ENCODE results near the gene AFP.

The AFP gene

GRCh38 chr4:73453701-73454005 lies 17.6 kb downstream of the AFP start:
- Histone ChIP-seq H2AFZ (no peak overlapping the region), H3K36me3 (ENCODE audit: control insufficient read depth, insufficient read depth, low read length) (no peaks in the 10 kb centered on the region), H3K27me3 (ENCODE audit: control insufficient read depth, insufficient read depth, low read length) (no peaks in the 10 kb centered on the region), H3K27ac (no peak overlapping the region), H3K4me3 (ENCODE audit: low read depth, low read length) (no peak overlapping the region), H3K9ac (no peak overlapping the region), H3K9me3 (ENCODE audit: control insufficient read depth, low read length) (no peaks in the 10 kb centered on the region), H3K4me2 (ENCODE audit: low read length) (no peak overlapping the region), H3K4me1 (no peaks in the 10 kb centered on the region), H3K79me2 (no peaks in the 10 kb centered on the region)
- no peak for TF ChIP-seq CTCF (IDR thresholded peaks at IDR 0.05)

DNA sequence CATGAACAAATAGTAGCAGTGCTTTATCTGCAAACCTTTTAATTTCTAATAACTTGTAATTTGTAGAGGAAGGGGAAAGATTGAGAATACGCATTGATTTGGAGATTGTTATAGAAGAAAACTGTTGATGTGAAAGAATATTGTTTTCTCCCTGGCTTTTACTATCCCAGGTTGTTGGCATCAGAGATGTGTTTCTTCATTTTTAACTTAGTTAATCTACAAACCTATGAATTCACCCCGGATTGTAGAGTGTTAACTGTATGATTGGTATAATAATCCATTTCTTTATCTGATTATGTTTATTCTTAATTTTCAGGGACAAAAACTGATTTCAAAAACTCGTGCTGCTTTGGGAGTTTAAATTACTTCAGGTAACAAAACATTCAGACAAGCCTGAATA lies 18.9 kb downstream of the AFP start:
- no peak overlapping the region for H2AFZ ChIP-seq
- H3K4me1 ChIP-seq = no peaks in the 10 kb centered on the region
- no peak overlapping the region for H3K4me2 ChIP-seq (ENCODE audit: low read length)
- H3K9me3 ChIP-seq (ENCODE audit: control insufficient read depth, low read length) = no peaks in the 10 kb centered on the region
- no peak overlapping the region for H3K4me3 ChIP-seq (ENCODE audit: low read depth, low read length)
- no peaks in the 10 kb centered on the region for H3K79me2 ChIP-seq
- no peak overlapping the region for H3K27ac ChIP-seq
- no peaks in the 10 kb centered on the region for H3K36me3 ChIP-seq (ENCODE audit: control insufficient read depth, insufficient read depth, low read length)
- no peak overlapping the region for H3K9ac ChIP-seq
- no peak for TF ChIP-seq CTCF (IDR thresholded peaks at IDR 0.05)
- no peaks in the 10 kb centered on the region for H3K27me3 ChIP-seq (ENCODE audit: control insufficient read depth, insufficient read depth, low read length)

- Histone ChIP-seq H2AFZ (no peak overlapping the region), H3K4me1 (no peaks in the 10 kb centered on the region), H3K27ac (no peak overlapping the region), H3K9ac (no peak overlapping the region), H3K9me3 (ENCODE audit: control insufficient read depth, low read length) (no peaks in the 10 kb centered on the region), H3K27me3 (ENCODE audit: control insufficient read depth, insufficient read depth, low read length) (no peaks in the 10 kb centered on the region), H3K36me3 (ENCODE audit: control insufficient read depth, insufficient read depth, low read length) (no peaks in the 10 kb centered on the region), H3K4me3 (ENCODE audit: low read depth, low read length) (no peak overlapping the region), H3K79me2 (no peaks in the 10 kb centered on the region), H3K4me2 (ENCODE audit: low read length) (no peak overlapping the region)
- no peak for TF ChIP-seq CTCF (IDR thresholded peaks at IDR 0.05)
Observed at GRCh38 chr4:73456177-73457022, 20.4 kb downstream of the AFP start.

DNA sequence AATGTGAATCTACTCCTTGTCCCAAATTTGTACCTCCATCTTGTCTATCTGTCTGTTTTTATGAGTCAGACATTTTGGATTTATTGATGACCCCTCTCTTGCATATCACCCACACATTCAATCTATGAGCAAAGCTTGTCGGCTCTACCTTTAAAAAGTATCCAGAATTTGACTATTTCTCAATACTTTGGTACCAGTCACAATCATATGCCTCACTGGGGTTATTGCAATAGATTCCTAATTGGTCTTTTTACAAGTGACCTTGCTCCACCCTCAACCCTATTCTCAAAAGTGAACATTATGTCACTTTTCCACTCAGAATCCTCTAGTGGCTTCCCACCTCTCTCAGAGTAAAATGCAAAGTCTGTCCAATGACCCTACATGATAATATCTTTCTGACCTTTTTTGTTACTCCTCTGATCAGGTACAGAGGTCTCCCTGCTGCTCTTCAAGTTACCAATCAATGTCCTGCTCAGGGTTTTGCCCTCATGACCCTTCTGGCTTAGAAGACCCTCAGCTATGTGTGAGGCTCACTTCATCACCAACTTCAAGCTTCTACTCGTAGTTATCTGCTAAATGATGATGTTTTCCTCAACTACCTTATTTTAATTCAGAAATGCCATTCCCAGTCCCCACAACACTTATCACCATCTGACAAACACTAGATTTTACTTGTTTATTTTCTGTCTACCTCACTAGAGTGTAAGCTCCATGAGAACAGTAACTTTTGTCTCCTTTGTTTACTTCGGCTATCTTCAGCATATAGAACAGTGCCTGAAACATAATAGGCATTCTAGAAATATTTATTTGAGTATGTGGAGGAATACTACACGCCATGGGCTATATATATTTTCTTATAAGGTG lies 22.4 kb downstream of the AFP start:
- Histone ChIP-seq H3K9me3 (ENCODE audit: control insufficient read depth, low read length) (no peaks in the 10 kb centered on the region), H3K27me3 (ENCODE audit: control insufficient read depth, insufficient read depth, low read length) (no peaks in the 10 kb centered on the region), H3K9ac (no peak overlapping the region), H3K79me2 (no peaks in the 10 kb centered on the region), H3K4me3 (ENCODE audit: low read depth, low read length) (no peak overlapping the region), H2AFZ (no peak overlapping the region), H3K4me1 (no peaks in the 10 kb centered on the region), H3K4me2 (ENCODE audit: low read length) (no peak overlapping the region), H3K27ac (no peak overlapping the region), H3K36me3 (ENCODE audit: control insufficient read depth, insufficient read depth, low read length) (no peaks in the 10 kb centered on the region)
- TF ChIP-seq CTCF (IDR thresholded peaks at IDR 0.05) = no peak
